ENCODE measurements around the gene NFE2L3.
"Not testable (repeated sequence)": the region's sequence is repeated elsewhere in the genome, so short reads cannot be mapped to it uniquely, and the experiment has no call there.

Gene NFE2L3, protein sequence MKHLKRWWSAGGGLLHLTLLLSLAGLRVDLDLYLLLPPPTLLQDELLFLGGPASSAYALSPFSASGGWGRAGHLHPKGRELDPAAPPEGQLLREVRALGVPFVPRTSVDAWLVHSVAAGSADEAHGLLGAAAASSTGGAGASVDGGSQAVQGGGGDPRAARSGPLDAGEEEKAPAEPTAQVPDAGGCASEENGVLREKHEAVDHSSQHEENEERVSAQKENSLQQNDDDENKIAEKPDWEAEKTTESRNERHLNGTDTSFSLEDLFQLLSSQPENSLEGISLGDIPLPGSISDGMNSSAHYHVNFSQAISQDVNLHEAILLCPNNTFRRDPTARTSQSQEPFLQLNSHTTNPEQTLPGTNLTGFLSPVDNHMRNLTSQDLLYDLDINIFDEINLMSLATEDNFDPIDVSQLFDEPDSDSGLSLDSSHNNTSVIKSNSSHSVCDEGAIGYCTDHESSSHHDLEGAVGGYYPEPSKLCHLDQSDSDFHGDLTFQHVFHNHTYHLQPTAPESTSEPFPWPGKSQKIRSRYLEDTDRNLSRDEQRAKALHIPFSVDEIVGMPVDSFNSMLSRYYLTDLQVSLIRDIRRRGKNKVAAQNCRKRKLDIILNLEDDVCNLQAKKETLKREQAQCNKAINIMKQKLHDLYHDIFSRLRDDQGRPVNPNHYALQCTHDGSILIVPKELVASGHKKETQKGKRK

DNA sequence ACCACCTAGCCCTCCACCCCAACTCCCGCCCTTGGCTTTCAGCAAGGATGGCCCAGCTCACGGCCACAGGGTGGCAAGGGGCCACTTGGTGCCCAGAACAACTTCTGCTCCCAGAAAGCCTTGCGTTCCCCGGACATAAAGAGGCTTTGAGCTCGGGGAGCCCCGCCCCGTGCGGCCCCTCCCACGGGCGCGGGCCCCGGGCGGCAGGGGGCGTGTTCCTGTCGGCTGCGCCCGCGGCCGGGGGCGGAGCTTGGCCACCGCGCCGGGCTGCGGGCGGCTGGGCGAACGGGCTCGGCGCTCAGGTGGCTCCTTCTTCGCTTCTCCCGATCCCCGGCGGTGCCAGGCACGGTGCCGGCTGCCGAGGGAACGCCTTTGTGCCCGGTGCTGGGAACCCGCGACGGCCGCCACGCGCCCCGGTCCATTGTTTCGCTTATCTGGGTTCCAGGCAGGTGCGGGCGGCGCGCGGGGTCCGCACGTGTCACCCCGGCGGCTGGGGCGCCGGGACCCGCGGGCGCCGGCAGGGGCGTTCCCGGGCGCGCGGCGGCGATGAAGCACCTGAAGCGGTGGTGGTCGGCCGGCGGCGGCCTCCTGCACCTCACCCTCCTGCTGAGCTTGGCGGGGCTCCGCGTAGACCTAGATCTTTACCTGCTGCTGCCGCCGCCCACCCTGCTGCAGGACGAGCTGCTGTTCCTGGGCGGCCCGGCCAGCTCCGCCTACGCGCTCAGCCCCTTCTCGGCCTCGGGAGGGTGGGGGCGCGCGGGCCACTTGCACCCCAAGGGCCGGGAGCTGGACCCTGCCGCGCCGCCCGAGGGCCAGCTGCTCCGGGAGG lies at the start of gene NFE2L3:
Gene NFE2L3 (plus strand): TSS at position 246 of the 829 bp plus-strand sequence. CDS start 301 bp downstream, at position 547.
- peak; percentile 26 for DNase-seq (ENCODE audit: low read depth)

DNA sequence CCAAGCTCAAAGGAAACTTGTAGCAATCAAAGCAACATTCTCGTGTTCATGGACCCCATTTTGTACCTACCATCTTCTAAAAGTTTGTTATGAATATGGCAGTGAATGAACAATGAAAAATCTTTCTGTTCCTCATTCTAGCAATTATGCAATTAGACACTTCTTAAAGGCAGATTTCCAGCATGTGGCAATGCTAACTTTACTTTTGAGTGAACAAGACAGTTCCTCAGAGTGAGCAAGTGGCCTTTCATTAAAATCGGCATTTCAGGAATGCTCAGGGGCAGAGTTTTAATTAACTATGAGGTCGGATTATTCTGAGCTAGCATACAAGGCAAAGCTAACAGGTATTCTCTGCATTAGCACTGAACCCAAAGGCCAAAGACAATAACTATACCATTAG lies 48.4 kb upstream of the NFE2L3 start:
- DNase-seq (ENCODE audit: low read depth), result no peak

GRCh38 chr7:26105236-26105635 lies 46.8 kb upstream of the NFE2L3 start:
- no peak for DNase-seq (ENCODE audit: low read depth)

DNA sequence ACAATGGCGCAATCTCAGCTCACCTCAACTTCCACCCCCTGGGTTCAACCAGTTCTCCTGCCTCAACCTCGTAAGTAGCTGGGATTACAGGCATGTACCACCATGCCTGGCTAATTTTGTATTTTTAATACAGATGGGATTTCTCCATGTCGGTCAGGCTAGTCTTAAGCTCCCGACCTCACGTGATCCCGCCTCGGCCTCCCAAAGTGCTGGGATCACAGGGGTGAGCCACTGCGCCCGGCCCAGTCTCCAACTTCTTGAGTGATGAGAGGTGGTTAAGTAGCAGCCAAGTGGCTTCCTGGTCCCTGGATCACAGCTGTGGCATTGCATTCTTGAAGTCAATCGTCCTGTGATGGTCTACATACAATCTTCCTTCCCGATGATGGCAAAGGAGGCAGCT lies 46.1 kb upstream of the NFE2L3 start:
- DNase-seq (ENCODE audit: low read depth), result no peak

DNA sequence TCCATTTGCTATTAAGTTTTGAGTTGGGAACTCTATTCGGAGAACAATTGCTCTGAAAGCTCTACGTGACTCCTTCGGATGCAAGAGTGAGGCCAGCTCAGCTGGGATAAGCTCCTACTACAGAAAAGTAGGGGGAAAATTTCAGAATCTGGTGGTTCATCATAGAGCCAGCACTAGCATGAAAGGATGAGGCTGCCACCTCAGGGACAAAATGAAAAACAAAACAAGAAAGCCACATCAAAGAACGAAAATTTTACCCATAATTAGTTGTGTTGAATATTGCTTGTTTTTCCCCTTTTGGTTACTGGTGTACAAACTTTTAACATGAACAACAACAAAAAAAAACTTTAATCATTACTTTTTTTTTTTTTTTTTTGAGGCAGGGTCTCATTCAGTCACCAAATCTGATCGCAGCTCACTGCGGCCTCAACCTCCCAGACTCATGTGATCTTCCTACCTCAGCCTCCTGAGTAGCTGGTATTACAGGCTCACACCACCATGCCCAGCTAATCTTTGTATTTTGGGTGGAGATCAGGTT lies 39.7 kb upstream of the NFE2L3 start:
- DNase-seq (ENCODE audit: low read depth), result no peak

DNA sequence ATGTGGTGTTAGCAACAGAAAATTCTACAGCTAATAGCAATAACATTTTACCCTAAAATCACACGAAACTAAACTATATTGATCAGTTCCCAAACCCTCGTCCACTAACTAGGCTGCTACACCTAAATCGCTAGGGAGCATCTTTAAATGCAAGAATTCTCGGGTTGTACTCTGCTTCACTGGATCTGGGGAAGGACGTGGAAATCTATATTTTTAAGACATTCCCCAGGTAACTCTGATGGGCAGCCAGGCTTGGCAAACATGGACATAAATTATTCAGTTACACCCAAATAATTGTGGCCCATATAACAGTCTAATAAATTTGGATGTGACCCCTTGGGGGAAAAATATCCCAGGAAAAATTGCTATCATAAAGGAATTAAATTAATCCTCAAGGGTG lies 36.3 kb upstream of the NFE2L3 start:
- DNase-seq (ENCODE audit: low read depth), result no peak

- DNase-seq (ENCODE audit: low read depth), result no peak
These were observed 34.7 kb upstream of the NFE2L3 start for GRCh38 chr7:26117142-26117807.

- DNase-seq (ENCODE audit: low read depth), result no peak
These were observed 34.0 kb upstream of the NFE2L3 start for GRCh38 chr7:26117970-26118369.

- no peak for DNase-seq (ENCODE audit: low read depth)
These were observed 29.3 kb upstream of the NFE2L3 start for GRCh38 chr7:26122745-26123144.

GRCh38 chr7:26124775-26125174 lies 27.2 kb upstream of the NFE2L3 start:
- not testable (repeated sequence) for DNase-seq (ENCODE audit: low read depth)

GRCh38 chr7:26127411-26127810 lies 24.6 kb upstream of the NFE2L3 start:
- no peak for DNase-seq (ENCODE audit: low read depth)

DNA sequence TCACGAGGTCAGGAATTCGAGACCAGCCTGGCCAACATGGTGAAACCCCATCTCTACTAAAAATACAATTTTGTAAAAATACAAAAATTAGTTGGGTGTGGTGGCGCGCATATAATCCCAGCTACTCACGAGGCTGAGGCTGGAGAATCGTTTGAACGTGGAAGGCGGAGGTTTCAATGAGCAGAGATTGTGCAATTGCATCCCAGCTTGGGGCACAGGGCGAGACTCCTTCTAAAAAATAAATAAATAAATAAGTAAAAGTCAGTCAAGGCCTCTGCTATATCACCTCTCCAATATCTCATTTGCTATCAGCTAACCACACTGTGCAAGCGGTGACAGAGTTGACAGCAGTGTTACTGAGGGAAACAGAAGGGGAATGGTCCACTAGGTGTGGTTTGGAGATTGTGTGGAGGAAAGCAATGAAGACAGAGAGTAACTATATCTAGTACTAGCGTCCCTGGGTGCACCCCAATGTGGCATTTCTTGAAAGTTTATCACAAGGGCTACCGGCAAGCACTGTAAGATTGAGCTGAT lies 20.9 kb upstream of the NFE2L3 start:
- no peak for DNase-seq (ENCODE audit: low read depth)

- no peak for DNase-seq (ENCODE audit: low read depth)
These were observed 16.9 kb upstream of the NFE2L3 start for GRCh38 chr7:26135076-26135475.

GRCh38 chr7:26135551-26135950 lies 16.4 kb upstream of the NFE2L3 start:
- no peak for DNase-seq (ENCODE audit: low read depth)

- no peak for DNase-seq (ENCODE audit: low read depth)
These were observed 15.2 kb upstream of the NFE2L3 start for GRCh38 chr7:26136831-26137230.

- DNase-seq (ENCODE audit: low read depth), result no peak
These were observed 11.6 kb upstream of the NFE2L3 start for GRCh38 chr7:26140380-26140779.

DNA sequence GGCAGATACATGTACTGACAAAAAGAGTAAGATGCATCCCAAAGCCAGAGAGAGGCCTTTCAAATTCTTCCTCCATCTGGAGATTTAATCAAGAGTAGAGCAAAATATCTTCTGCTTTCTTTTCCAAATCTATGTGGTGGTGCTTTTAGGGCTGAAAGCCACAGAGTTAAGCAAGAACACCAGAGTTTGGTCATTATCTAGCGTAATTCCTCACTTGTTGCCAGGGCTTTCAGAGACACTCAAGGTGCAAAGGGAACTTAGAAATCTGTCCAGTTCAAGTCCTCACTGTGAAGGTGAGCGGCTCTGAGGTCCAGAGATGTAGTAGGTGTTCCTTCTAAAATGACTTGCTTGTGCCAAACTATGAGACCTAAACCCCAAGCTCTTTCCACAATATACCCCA lies 10.9 kb upstream of the NFE2L3 start:
- no peak for DNase-seq (ENCODE audit: low read depth)

DNA sequence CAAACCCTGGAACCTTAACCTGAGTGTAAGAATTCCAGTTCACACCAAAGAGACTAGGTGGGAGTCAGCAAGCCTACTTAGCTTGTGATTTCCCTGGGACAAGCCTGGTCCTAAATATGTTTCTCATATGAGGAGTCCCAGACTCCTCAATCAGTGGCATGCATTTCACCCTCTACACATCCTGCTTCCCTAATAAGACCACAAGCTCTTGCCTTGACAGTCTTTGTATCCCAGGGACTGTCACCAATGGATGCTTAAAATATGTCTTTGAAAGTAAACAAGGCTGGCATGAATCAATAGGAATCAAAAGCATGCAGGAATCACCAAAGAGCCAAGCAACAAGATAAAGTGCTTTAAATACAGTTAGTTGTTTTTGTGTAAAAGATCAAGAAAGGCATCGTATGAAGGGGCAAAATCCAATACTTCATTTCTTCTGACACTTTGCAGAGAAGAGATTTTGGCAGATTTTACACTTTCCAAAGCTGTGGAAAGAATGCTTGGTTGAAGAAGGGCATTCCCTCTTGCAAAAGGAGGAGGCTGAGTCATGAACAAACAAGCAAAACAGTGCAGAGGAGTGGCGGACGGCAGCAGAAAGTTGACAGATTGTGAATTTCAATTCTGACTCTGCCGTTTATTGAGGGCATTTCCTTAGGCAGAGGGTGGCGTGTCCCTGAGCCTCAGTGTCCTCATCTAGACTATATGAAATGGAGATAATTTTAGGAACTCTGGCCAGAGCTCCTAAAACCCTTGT lies 8.5 kb upstream of the NFE2L3 start:
- peak; percentile 55 for DNase-seq (ENCODE audit: low read depth)

DNA sequence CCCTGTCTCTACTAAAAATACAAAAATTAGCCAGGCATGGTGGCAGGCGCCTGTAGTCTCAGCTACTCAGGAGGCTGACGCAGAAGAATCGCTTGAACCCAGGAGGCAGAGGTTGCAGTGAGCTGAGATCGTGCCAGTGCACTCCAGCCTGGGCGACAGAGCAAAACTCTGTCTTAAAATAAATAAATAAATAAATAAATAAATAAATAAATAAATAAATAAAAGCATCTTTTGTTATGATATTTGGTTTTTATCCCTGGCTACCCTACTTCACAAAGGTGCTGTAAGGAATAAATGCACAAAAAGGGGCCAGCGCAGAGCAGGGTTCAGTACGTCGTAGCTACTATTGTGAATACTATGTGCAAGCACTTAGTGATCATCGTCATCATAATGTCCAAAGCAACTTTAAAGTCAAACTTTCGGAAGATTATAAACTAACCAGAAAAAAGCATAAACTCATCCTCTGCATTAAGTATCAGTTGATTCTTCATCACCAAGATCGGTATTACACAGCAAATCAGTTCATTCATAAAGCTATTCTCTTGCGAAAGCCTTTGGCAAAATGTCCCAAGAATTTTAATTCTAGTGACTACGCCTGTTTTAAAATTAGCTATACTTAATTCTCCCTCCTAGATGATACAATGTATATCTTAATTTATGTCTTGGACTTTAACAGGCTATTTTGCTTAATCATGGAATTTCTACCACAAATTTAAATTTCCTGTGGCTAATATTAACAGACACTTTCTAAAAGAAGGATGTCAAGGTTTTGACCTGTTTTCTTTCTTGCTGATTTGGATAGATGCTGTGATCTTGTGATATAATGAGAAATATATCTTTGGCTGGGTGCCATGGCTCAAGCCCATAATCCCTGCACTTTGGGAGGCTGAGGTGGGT lies 7.6 kb upstream of the NFE2L3 start:
- DNase-seq (ENCODE audit: low read depth), result no peak

GRCh38 chr7:26145238-26145637 lies 6.8 kb upstream of the NFE2L3 start:
- no peak for DNase-seq (ENCODE audit: low read depth)
